NK-92 (cell line): ENCODE measurements around the gene CSTPP1.
"Not testable (repeated sequence)": the region's sequence is repeated elsewhere in the genome, so short reads cannot be mapped to it uniquely, and the experiment has no call there.

Experiments used
- DNase-seq: peaks from one replicate; lab custom pipeline; 2025; ENCODE audit not compliant: unreplicated experiment; lab: John Stamatoyannopoulos, UW

CSTPP1 gene

GRCh38 chr11:46987183-46987582 is 50.6 kb downstream of the CSTPP1 start:
- DNase-seq = no peak

- not testable (repeated sequence) for DNase-seq
Observed at GRCh38 chr11:46989810-46990487, 53.4 kb downstream of the CSTPP1 start.

GRCh38 chr11:46991391-46991790 is 54.8 kb downstream of the CSTPP1 start:
- DNase-seq = no peak

- DNase-seq = not testable (repeated sequence)
Observed at GRCh38 chr11:46992386-46992785, 55.8 kb downstream of the CSTPP1 start.

- DNase-seq = not testable (repeated sequence)
Observed at GRCh38 chr11:46997796-46998195, 61.2 kb downstream of the CSTPP1 start.

GRCh38 chr11:46999217-46999616 is 62.7 kb downstream of the CSTPP1 start:
- DNase-seq = no peak

GRCh38 chr11:47000033-47000432 is 63.5 kb downstream of the CSTPP1 start:
- no peak for DNase-seq

- no peak for DNase-seq
Observed at GRCh38 chr11:47001781-47002181, 65.2 kb downstream of the CSTPP1 start.

- DNase-seq = no peak
Observed at GRCh38 chr11:47002390-47002789, 65.8 kb downstream of the CSTPP1 start.

- no peak for DNase-seq
Observed at GRCh38 chr11:47003180-47003877, 66.8 kb downstream of the CSTPP1 start.

- no peak for DNase-seq
Observed at GRCh38 chr11:47004595-47005033, 68.1 kb downstream of the CSTPP1 start.

GRCh38 chr11:47005441-47005840 is 68.9 kb downstream of the CSTPP1 start:
- no peak for DNase-seq

- no peak for DNase-seq
Observed at GRCh38 chr11:47007579-47007978, 71.0 kb downstream of the CSTPP1 start.

GRCh38 chr11:47010179-47010578 is 73.6 kb downstream of the CSTPP1 start:
- no peak for DNase-seq

GRCh38 chr11:47014097-47014496 is 77.5 kb downstream of the CSTPP1 start:
- DNase-seq = no peak

- DNase-seq = no peak
Observed at GRCh38 chr11:47018637-47019036, 82.1 kb downstream of the CSTPP1 start.

GRCh38 chr11:47020793-47021526 is 84.4 kb downstream of the CSTPP1 start:
- no peak for DNase-seq

- no peak for DNase-seq
Observed at GRCh38 chr11:47021527-47021818, 84.9 kb downstream of the CSTPP1 start.

GRCh38 chr11:47021965-47022364 is 85.4 kb downstream of the CSTPP1 start:
- no peak for DNase-seq

GRCh38 chr11:47028195-47029093 is 91.9 kb downstream of the CSTPP1 start:
- no peak for DNase-seq

GRCh38 chr11:47033439-47033838 is 96.9 kb downstream of the CSTPP1 start:
- no peak for DNase-seq
